Neutrophil (primary cell): ENCODE data around the gene SPECC1L.

Source experiments
- H3K27ac ChIP-seq: fragments of 200-600 bp; sonication (generic); 2 replicates; pipeline ENCODE4 v1.5.1; 2016; ENCODE audit warnings: mild to moderate bottlenecking, moderate library complexity
- H3K27me3 ChIP-seq: fragments of 200-600 bp; sonication (generic); 2 replicates; pipeline ENCODE4 v1.6.0; 2016; ENCODE audit warnings: mild to moderate bottlenecking
- H3K36me3 ChIP-seq: fragments of 200-600 bp; sonication (generic); 2 replicates; pipeline ENCODE4 v1.5.1; 2017
- H3K4me1 ChIP-seq, 2 experiments: fragments of 200-600 bp in 1 of 2; sonication (generic) in 1 of 2; 1 replicate in 1 of 2; 2 replicates in 1 of 2; pipeline versions ENCODE4 v1.5.1 to v1.6.1; 2013 to 2016; ENCODE audit warnings: low read depth in 1 of 2, low read length in 1 of 2, mild to moderate bottlenecking in 1 of 2, moderate library complexity in 1 of 2; ENCODE audit not compliant: control insufficient read depth in 1 of 2, insufficient read depth in 1 of 2
- H3K4me3 ChIP-seq, 2 experiments: fragments of 200-600 bp in 1 of 2; sonication (generic) in 1 of 2; 1 replicate in 1 of 2; 2 replicates in 1 of 2; pipeline ENCODE4 v1.5.1; 2013 to 2016; ENCODE audit warnings: low read depth in 1 of 2, low read length in 1 of 2, mild to moderate bottlenecking in 1 of 2, moderate library complexity in 1 of 2
- H3K9me3 ChIP-seq: fragments of 200-600 bp; sonication (generic); 2 replicates; pipeline ENCODE4 v1.5.1; 2016
- TF ChIP-seq, protein P1 (sequence below): fragments of 200-600 bp; sonication (generic); IDR thresholded peaks from 2 replicates; pipeline ENCODE4 v1.5.1; 2016; ENCODE audit warnings: antibody characterized with exemption

Gene SPECC1L

DNA sequence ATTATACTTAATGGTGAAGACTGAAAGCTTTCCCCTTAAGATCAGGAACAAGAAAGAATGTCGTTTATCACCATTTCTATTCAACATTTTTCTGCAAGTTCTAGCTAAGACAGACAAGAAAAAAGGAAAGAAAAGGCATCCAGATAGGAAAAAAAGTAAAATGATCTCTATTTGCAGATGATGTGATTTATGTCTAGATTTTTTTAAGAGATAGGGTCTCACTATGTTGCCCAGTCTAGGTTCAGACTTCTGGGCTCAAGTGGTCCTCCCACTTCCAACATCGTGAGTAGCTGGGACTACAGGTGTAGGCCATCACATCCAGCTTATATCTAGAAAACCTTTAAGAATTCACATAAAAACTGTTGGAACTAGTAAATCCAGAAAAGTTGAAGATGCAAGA lies 105.4 kb downstream of the SPECC1L start:
- Histone ChIP-seq H3K4me3 (no peak overlapping the region), H3K36me3 (peaks cover 32% of the 10 kb centered on the region), H3K27me3 (no peaks in the 10 kb centered on the region), H3K4me1 (no peaks in the 10 kb centered on the region), H3K9me3 (no peaks in the 10 kb centered on the region), H3K27ac (no peak overlapping the region)
- TF ChIP-seq, protein P1, sequence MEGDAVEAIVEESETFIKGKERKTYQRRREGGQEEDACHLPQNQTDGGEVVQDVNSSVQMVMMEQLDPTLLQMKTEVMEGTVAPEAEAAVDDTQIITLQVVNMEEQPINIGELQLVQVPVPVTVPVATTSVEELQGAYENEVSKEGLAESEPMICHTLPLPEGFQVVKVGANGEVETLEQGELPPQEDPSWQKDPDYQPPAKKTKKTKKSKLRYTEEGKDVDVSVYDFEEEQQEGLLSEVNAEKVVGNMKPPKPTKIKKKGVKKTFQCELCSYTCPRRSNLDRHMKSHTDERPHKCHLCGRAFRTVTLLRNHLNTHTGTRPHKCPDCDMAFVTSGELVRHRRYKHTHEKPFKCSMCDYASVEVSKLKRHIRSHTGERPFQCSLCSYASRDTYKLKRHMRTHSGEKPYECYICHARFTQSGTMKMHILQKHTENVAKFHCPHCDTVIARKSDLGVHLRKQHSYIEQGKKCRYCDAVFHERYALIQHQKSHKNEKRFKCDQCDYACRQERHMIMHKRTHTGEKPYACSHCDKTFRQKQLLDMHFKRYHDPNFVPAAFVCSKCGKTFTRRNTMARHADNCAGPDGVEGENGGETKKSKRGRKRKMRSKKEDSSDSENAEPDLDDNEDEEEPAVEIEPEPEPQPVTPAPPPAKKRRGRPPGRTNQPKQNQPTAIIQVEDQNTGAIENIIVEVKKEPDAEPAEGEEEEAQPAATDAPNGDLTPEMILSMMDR: no peak

DNA sequence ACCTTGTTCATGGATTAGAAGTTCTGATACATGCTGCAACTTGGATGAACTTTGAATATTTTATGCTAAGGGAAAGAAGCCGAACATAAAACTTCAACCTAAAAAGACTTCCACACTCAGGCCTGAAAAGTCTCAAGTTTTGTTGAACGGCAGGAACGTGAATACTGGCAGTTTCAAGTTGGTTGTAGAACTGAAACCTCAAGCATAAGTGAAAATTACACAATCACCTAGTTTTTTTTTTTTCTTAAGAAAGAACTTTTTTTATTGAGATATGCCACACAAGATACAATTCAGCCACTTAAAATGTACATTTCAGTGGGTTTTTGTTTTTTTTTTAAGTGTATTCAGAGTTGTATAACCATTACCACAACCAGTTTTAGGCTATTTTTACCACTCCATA lies 106.0 kb downstream of the SPECC1L start:
- Histone ChIP-seq H3K27ac (no peak overlapping the region), H3K4me3 (no peak overlapping the region), H3K9me3 (no peaks in the 10 kb centered on the region), H3K4me1 (no peaks in the 10 kb centered on the region), H3K36me3 (peaks cover 27% of the 10 kb centered on the region), H3K27me3 (no peaks in the 10 kb centered on the region)
- TF ChIP-seq, protein P1: no peak

DNA sequence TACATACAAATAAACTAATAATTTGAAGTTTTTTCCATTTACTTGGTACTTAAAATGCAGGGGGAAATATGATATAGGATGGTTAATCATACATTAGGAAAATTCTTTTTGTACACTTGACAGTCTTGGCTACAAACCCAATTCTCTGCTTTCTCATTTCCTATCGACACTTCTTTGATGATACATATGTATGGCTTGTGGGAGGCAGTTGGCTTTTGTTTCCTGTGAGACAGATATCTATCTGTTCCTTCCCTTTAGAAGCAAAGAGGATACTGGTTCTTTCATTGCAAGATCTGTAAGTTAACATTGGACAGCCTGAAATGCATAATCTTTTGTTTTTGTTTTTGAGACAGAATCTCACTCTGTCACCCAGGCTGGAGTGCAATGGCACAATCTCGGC lies 108.9 kb downstream of the SPECC1L start:
- H3K9me3 ChIP-seq: no peaks in the 10 kb centered on the region
- H3K36me3 ChIP-seq: peaks cover 14% of the 10 kb centered on the region
- H3K4me3 ChIP-seq: no peak overlapping the region
- H3K27ac ChIP-seq: no peak overlapping the region
- TF ChIP-seq, protein P1: no peak
- no peaks in the 10 kb centered on the region for H3K27me3 ChIP-seq
- no peaks in the 10 kb centered on the region for H3K4me1 ChIP-seq

DNA sequence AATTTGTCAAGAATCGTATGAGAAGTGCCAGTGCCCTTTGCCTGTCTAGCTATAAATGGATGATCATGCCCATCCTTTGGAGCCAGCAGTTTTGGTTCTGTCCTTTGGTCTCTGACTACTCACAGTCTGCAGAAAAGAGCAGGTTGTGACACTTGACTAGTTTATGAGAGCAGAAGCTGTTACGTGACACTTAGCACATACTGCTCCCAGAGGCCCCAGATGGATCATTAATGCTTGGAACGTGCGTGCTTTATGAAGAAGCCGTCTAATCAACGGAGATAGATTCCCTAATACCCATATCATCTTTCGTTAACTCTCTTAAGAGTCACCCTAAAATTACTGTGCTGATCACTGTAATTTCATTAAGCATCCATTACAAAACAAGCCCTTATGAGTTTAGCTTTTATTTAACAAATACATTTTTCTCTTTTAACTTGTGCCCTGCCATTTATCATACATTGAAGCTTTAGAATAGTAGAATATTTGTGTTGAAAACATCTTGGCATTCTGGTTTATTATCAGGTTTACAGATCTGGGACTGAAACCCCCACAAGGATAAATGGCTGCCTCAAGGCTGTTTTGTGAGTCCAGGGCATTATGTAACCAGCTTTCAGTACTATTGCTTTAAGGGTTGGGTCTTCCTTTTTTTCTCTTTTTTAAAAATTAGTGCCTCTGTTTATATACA lies 109.7 kb downstream of the SPECC1L start:
- Histone ChIP-seq H3K27me3 (no peaks in the 10 kb centered on the region), H3K27ac (no peak overlapping the region), H3K36me3 (peaks cover 14% of the 10 kb centered on the region), H3K4me1 (no peaks in the 10 kb centered on the region), H3K4me3 (no peak overlapping the region), H3K9me3 (no peaks in the 10 kb centered on the region)
- TF ChIP-seq, protein P1: no peak

DNA sequence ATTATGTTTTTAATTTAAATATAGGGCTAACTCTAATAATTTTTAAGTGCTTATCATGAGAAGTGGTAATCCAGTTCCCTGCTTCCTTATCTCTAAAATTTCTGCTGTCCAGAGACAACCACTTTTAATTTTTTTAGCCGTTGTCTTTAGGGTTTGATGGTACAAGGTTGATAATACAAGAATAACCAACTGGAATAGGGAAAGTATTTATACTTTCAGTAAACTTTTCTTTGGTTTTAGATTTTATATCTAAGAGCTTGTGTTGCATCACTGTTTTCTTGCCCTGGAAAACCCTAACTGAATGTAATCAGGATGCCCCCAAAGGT lies 110.2 kb downstream of the SPECC1L start:
- no peaks in the 10 kb centered on the region for H3K27me3 ChIP-seq
- TF ChIP-seq, protein P1: no peak
- no peak overlapping the region for H3K27ac ChIP-seq
- H3K36me3 ChIP-seq: peaks cover 11% of the 10 kb centered on the region
- no peak overlapping the region for H3K4me3 ChIP-seq
- no peaks in the 10 kb centered on the region for H3K4me1 ChIP-seq
- H3K9me3 ChIP-seq: no peaks in the 10 kb centered on the region
